Cardiac septum (tissue), 1 donor: ENCODE measurements around the gene BCAS1. TPM values are rescaled to one million over a fixed set of nuclear protein-coding genes. Genes with fewer than 3 reads are reported as not detected.

Experiments
- microRNA-seq: library from miRNA; unstranded; fragments of <30 nt; microRNA quantifications from one replicate; pipeline ENCODE4 v1.2.0, GENCODE V29; 2020
- total RNA-seq: library from RNA; stranded (reverse); fragmentation: NEBNext Ultra II Directional; extraction: Animal tissue kit (Norgen Biotek cat#: 25700); gene quantifications from one replicate; pipeline ENCODE4 v1.2.1, GENCODE V29; 2021
- donor health status: DM: no; HTN: no; CAD: no.

BCAS1 gene
- total RNA-seq, 1 donor from 2014 or later, result not detected

Small RNAs within 50 kb of the gene (microRNA-seq; reads per million reads assigned to microRNA genes)
- not detected for gene MIR4756

Other genes with a start within 250 kb of the BCAS1 start
- not detected for gene CYP24A1, start 103.4 kb upstream of the BCAS1 start, total RNA-seq
- 28.1 TPM for gene PFDN4, start 137.5 kb upstream of the BCAS1 start, total RNA-seq